Measurements from ENCODE around the gene KIAA1143. TPM values are rescaled to one million over a fixed set of nuclear protein-coding genes. Genes with fewer than 3 reads are reported as not detected.

The KIAA1143 gene
- total RNA-seq, 2 donors from 2014 or later = 42.9 to 46.8 TPM

GRCh38 chr3:44802011-44802410 is 40.6 kb upstream of the KIAA1143 start:
- no peak overlapping the region for H3K4me3 ChIP-seq (ENCODE audit: low read length)
- no peak overlapping the region for H3K9ac ChIP-seq (ENCODE audit: extremely low read depth, low read length, poor library complexity, severe bottlenecking)
- no peaks in the 10 kb centered on the region for H3K27me3 Mint-ChIP-seq (ENCODE audit: insufficient read depth)
- H3K27me3 ChIP-seq (ENCODE audit: control insufficient read depth, insufficient read depth, low read length, poor library complexity, severe bottlenecking) = no peaks in the 10 kb centered on the region
- no peak overlapping the region for H3K4me3 Mint-ChIP-seq
- no peaks in the 10 kb centered on the region for H3K4me1 Mint-ChIP-seq
- H3K4me1 ChIP-seq (ENCODE audit: control insufficient read depth, insufficient read depth, low read length) = no peaks in the 10 kb centered on the region
- no peak overlapping the region for H3K27ac ChIP-seq (ENCODE audit: low read depth, low read length)
- H3K36me3 ChIP-seq (ENCODE audit: control insufficient read depth, insufficient read depth, low read length) = peaks cover 61% of the 10 kb centered on the region
- no peak for DNase-seq
- WGBS, 2 experiments (ENCODE audit: insufficient coverage in 1 of 2, insufficient read length in 1 of 2) = 86% methylated on average over 2 of the region's 2 CpGs; no CpG with 5 or more reads in 1 of the 2 experiments
- H3K36me3 Mint-ChIP-seq (ENCODE audit: low read depth) = peaks cover 36% of the 10 kb centered on the region
- H3K9me3 Mint-ChIP-seq = no peaks in the 10 kb centered on the region
- H3K9me3 ChIP-seq (ENCODE audit: control insufficient read depth, low read length) = no peaks in the 10 kb centered on the region
- no peak for TF ChIP-seq CTCF (conservative IDR thresholded peaks at IDR 0.05)
- H3K27ac Mint-ChIP-seq = no peak overlapping the region

GRCh38 chr3:44795197-44795596 is 33.8 kb upstream of the KIAA1143 start:
- Histone ChIP-seq H3K4me1 (ENCODE audit: control insufficient read depth, insufficient read depth, low read length) (no peaks in the 10 kb centered on the region), H3K4me3 (ENCODE audit: low read length) (no peak overlapping the region), H3K36me3 (ENCODE audit: control insufficient read depth, insufficient read depth, low read length) (peaks cover 65% of the 10 kb centered on the region), H3K27ac (ENCODE audit: low read depth, low read length) (no peak overlapping the region), H3K27me3 (ENCODE audit: control insufficient read depth, insufficient read depth, low read length, poor library complexity, severe bottlenecking) (no peaks in the 10 kb centered on the region), H3K9ac (ENCODE audit: extremely low read depth, low read length, poor library complexity, severe bottlenecking) (no peak overlapping the region), H3K9me3 (ENCODE audit: control insufficient read depth, low read length) (no peaks in the 10 kb centered on the region)
- H3K36me3 Mint-ChIP-seq (ENCODE audit: low read depth) = peaks cover 39% of the 10 kb centered on the region
- no peak overlapping the region for H3K4me3 Mint-ChIP-seq
- no peaks in the 10 kb centered on the region for H3K27me3 Mint-ChIP-seq (ENCODE audit: insufficient read depth)
- peak overlapping the region; percentile 2 for H3K27ac Mint-ChIP-seq
- TF ChIP-seq CTCF (conservative IDR thresholded peaks at IDR 0.05) = no peak
- H3K9me3 Mint-ChIP-seq = no peaks in the 10 kb centered on the region
- peak; percentile 51 for DNase-seq
- H3K4me1 Mint-ChIP-seq = peaks cover 4% of the 10 kb centered on the region
- 88 to 91% methylated on average over 3 to 4 of the region's 4 CpGs for WGBS, 2 experiments (ENCODE audit: insufficient coverage in 1 of 2, insufficient read length in 1 of 2)

GRCh38 chr3:44782891-44783290 is 21.5 kb upstream of the KIAA1143 start:
- Mint-ChIP-seq H3K27me3 (ENCODE audit: insufficient read depth) (no peaks in the 10 kb centered on the region), H3K4me3 (no peak overlapping the region), H3K4me1 (no peaks in the 10 kb centered on the region), H3K36me3 (ENCODE audit: low read depth) (peaks cover 48% of the 10 kb centered on the region), H3K9me3 (peaks cover 1% of the 10 kb centered on the region), H3K27ac (no peak overlapping the region)
- 94 to 97% methylated on average over 4 of the region's 4 CpGs for WGBS, 2 experiments (ENCODE audit: insufficient coverage in 1 of 2, insufficient read length in 1 of 2)
- Histone ChIP-seq H3K4me3 (ENCODE audit: low read length) (no peak overlapping the region), H3K9me3 (ENCODE audit: control insufficient read depth, low read length) (no peaks in the 10 kb centered on the region), H3K36me3 (ENCODE audit: control insufficient read depth, insufficient read depth, low read length) (peaks cover 53% of the 10 kb centered on the region), H3K27ac (ENCODE audit: low read depth, low read length) (no peak overlapping the region), H3K4me1 (ENCODE audit: control insufficient read depth, insufficient read depth, low read length) (no peaks in the 10 kb centered on the region), H3K27me3 (ENCODE audit: control insufficient read depth, insufficient read depth, low read length, poor library complexity, severe bottlenecking) (no peaks in the 10 kb centered on the region), H3K9ac (ENCODE audit: extremely low read depth, low read length, poor library complexity, severe bottlenecking) (no peak overlapping the region)
- TF ChIP-seq CTCF (conservative IDR thresholded peaks at IDR 0.05) = no peak
- DNase-seq = no peak

All from endodermal cell (in vitro differentiated cells).